GM18505 (cell line): ENCODE measurements around the gene LACTBL1.

ENCODE experiments used
- ATAC-seq: cut with Tn5 transposase; IDR thresholded peaks from one replicate; pipeline ENCODE4 v1.9.1; 2021; ENCODE audit not compliant: unreplicated experiment
- POLR2A ChIP-seq: IDR thresholded peaks from 4 replicates; pipeline ENCODE4 v1.6.1; 2011; ENCODE audit warnings: borderline replicate concordance; ENCODE audit not compliant: insufficient read depth, insufficient read length; ENCODE audit errors: extremely low read depth

LACTBL1 gene

GRCh38 chr1:22918644-22919043 is 54.0 kb downstream of the LACTBL1 start:
- no peak for ATAC-seq
- no peak for TF ChIP-seq POLR2A

GRCh38 chr1:22917989-22918388 is 54.7 kb downstream of the LACTBL1 start:
- ATAC-seq, result no peak
- no peak for TF ChIP-seq POLR2A

DNA sequence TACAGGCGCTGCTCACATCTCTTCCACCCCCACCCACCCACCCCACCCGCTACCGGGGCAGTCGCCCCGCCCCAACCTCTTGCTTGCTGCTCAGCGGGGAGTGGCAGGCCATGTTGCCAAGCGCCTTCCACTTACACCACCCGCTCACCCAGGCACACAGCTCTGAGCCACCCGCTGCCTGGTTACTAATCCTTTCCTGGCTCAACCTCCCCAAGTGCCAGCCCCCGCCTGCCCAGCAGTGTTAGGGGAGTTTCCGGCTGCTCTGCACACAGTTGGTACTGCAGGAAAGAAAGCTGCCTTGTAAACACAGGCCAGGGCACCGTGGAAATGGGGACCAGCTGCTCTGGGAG is 56.2 kb downstream of the LACTBL1 start:
- TF ChIP-seq POLR2A, result no peak
- no peak for ATAC-seq

DNA sequence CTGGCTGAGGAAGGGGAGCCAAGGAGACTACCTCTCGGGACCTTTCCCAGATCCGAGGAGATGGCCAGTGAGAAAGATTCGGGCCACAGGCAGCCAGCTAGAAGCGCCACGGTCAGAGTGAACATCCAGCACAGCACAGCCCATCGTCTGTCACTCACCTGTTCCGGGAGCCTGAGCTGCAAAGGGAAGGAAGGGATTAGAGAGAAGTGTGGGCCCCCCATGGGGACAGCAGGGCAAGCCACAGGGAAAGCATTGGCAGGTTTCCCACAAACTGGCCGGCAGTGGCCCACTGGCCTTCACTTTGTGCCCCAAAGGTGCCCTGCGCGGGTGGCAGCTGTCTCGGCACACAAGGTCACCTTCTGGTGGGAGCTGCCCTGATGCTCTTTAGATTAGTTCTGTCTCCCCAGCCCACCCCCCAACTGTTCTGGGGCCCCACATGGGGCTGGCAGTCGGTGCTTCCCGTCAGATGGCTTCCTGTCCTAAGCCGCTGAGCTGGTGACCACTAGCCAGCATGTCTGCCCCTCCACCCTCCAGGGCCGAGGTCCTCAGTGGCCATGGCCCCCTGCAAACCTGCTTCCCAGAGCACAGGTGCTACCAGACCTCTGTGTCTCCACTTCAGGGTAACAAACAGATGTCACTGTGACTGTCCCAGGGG is 56.7 kb downstream of the LACTBL1 start:
- no peak for TF ChIP-seq POLR2A
- no peak for ATAC-seq

DNA sequence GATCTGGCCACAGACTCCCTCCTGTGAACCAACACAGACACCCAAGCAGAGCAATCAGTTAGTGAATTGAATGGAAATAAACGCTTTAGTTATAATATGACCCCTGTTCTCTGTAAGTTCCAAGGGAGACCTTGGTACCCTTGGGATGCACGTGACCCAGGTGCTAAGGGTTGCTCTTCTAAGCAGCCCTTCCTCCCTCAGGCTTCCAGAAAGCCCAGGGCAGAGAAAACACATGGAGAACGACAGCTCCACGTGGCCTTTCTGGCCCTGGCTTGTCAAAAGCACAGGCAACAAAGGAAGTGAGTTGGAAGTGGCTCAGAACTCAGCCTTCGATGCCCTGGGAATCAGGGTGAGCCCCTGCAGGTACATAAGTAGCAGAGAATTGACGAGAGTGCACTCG is 57.4 kb downstream of the LACTBL1 start:
- TF ChIP-seq POLR2A, result no peak
- no peak for ATAC-seq

- no peak for ATAC-seq
- no peak for TF ChIP-seq POLR2A
Observed at GRCh38 chr1:22914633-22915217, 57.9 kb downstream of the LACTBL1 start.

DNA sequence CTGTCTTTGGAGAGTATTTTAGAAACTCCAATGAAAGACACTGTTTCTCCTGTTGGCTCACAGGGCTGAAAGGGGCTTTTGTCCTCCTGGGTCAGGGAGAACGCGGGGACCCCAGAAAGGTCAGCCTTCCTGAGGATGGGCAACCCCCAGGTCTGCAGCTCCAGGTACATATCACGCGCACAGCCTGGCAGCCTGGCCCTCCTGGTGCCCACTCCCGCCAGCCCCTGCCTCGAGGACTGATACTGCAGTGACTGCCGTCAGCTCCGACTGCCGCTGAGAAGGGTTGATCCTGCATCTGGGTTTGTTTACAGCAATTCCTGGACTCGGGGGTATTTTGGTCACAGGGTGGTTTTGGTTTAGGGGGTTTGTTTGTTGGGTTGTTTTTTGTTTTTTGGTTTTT is 58.5 kb downstream of the LACTBL1 start:
- ATAC-seq, result no peak
- no peak for TF ChIP-seq POLR2A

- no peak for ATAC-seq
- TF ChIP-seq POLR2A, result no peak
Observed at GRCh38 chr1:22913421-22914141, 59.1 kb downstream of the LACTBL1 start.

DNA sequence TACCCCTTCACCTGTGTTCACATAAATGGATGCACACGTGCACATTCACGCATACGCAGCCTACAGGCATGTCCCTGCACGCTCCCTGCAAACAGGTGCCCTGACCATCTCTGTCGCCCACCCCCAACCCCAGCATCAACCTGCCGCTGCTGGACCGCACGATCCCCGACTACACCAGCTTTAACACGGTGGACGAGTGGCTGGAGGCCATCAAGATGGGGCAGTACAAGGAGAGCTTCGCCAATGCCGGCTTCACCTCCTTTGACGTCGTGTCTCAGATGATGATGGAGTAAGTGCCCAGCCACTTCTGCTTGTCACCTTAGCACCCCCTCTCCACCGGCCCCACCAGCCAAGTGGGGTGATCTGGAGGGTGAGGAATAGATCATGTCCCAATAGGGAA is 60.4 kb downstream of the LACTBL1 start:
- ATAC-seq, result no peak
- TF ChIP-seq POLR2A, result no peak

GRCh38 chr1:22910986-22911651 is 61.5 kb downstream of the LACTBL1 start:
- no peak for ATAC-seq
- no peak for TF ChIP-seq POLR2A

GRCh38 chr1:22910286-22910685 is 62.4 kb downstream of the LACTBL1 start:
- no peak for TF ChIP-seq POLR2A
- no peak for ATAC-seq

- ATAC-seq, result no peak
- no peak for TF ChIP-seq POLR2A
Observed at GRCh38 chr1:22908880-22909426, 63.7 kb downstream of the LACTBL1 start.

GRCh38 chr1:22907528-22907927 is 65.1 kb downstream of the LACTBL1 start:
- TF ChIP-seq POLR2A, result no peak
- ATAC-seq, result no peak
